PC-3 (cell line): ENCODE measurements around the gene FUT1.

Experiments used
- CTCF ChIP-seq: fragments of 300-600 bp; sonication (generic); conservative IDR thresholded peaks from 2 replicates; pipeline ENCODE4 v1.5.1; 2017; ENCODE audit warnings: antibody characterized with exemption, low read depth, mild to moderate bottlenecking, low read length
- EZH2 ChIP-seq: fragments of 300-600 bp; sonication (generic); IDR thresholded peaks from one replicate; pipeline ENCODE4 v1.6.1; 2017; ENCODE audit warnings: antibody characterized with exemption, mild to moderate bottlenecking, low read length; ENCODE audit not compliant: unreplicated experiment

DNA sequence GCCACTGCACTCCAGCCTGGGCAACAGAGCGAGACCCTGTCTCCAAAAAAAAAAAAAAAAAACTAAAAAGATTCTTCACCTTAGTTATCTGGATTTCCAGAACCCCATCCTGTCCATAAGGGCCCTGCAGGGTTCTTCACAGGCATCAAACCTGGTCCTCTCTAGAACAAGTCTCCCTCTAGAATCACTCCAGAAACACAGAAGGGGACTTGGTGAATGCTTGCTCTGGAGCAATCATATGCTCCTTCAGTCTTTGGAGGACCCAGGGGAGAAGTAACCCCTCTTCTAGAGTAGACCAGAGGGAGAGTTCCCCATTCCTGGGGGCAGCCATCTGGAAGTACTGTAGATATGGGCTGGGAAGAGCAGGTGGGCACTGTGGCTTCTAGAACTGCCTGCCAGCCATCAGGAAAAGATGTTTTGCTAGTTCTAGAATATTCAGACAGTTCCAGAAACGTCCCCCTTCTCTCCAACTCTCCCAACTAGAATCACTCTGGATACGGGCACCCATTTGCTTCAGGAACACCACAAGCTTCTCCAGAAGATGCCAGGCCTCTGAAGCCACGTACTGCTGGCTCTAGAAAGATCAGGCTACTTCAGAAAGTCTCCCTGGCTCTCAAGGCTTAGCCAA is 2.8 kb downstream of the FUT1 start:
- TF ChIP-seq CTCF (no peak), EZH2 (no peak)
